Esophagus mucosa (tissue), 1 donor: Measurements from ENCODE around the gene ZNF680. TPM values are rescaled to one million over a fixed set of nuclear protein-coding genes. Genes with fewer than 3 reads are reported as not detected.
A peak's percentile ranks its signal among the peaks of the same experiment; 100 is the strongest.
"Not testable (repeated sequence)": the region's sequence is repeated elsewhere in the genome, so short reads cannot be mapped to it uniquely, and the experiment has no call there.

Experiments
- ATAC-seq: fragments of 200-7000 bp; cut with Tn5 transposase; one replicate; pipeline ENCODE4 v1.9.1; 2020
- total RNA-seq: library from RNA; stranded (reverse); gene quantifications from one replicate; pipeline ENCODE4 v1.2.4, GENCODE V29; 2023
- donor health status: DM: yes; HTN: yes; CAD: no.

The ZNF680 gene
- 4.9 TPM for total RNA-seq

GRCh38 chr7:64562626-64563278 lies at the start of gene ZNF680:
Gene ZNF680, minus strand, starts transcription at chr7:64563071. Its CDS starts 117 bp downstream, at chr7:64562954.
- ATAC-seq = peak; percentile 100

GRCh38 chr7:64612452-64612851 lies 49.6 kb upstream of the ZNF680 start:
- no peak for ATAC-seq

GRCh38 chr7:64611717-64612116 lies 48.8 kb upstream of the ZNF680 start:
- no peak for ATAC-seq

- ATAC-seq = no peak
Observed at GRCh38 chr7:64610997-64611396, 48.1 kb upstream of the ZNF680 start.

- ATAC-seq = no peak
Observed at GRCh38 chr7:64608116-64608910, 45.4 kb upstream of the ZNF680 start.

GRCh38 chr7:64606385-64606784 lies 43.5 kb upstream of the ZNF680 start:
- ATAC-seq = no peak

GRCh38 chr7:64603271-64603670 lies 40.4 kb upstream of the ZNF680 start:
- no peak for ATAC-seq

- no peak for ATAC-seq
Observed at GRCh38 chr7:64602518-64602917, 39.6 kb upstream of the ZNF680 start.

- ATAC-seq = no peak
Observed at GRCh38 chr7:64602086-64602485, 39.2 kb upstream of the ZNF680 start.

- peak; percentile 76 for ATAC-seq
Observed at GRCh38 chr7:64599359-64599758, 36.5 kb upstream of the ZNF680 start.

GRCh38 chr7:64590971-64591370 lies 28.1 kb upstream of the ZNF680 start:
- no peak for ATAC-seq

GRCh38 chr7:64581926-64582894 lies 19.3 kb upstream of the ZNF680 start:
- no peak for ATAC-seq

GRCh38 chr7:64581391-64581790 lies 18.5 kb upstream of the ZNF680 start:
- no peak for ATAC-seq

- ATAC-seq = peak; percentile 59
Observed at GRCh38 chr7:64574540-64575099, 11.7 kb upstream of the ZNF680 start.

- not testable (repeated sequence) for ATAC-seq
Observed at GRCh38 chr7:64570284-64570605, 7.4 kb upstream of the ZNF680 start.

GRCh38 chr7:64569372-64570283 lies 6.8 kb upstream of the ZNF680 start:
- peak; percentile 68 for ATAC-seq

GRCh38 chr7:64562256-64562625 lies 630 bp downstream of the ZNF680 start:
- no peak for ATAC-seq

GRCh38 chr7:64559206-64559605 lies 3.7 kb downstream of the ZNF680 start:
- no peak for ATAC-seq

- ATAC-seq = no peak
Observed at GRCh38 chr7:64558781-64559180, 4.1 kb downstream of the ZNF680 start.

- ATAC-seq = no peak
Observed at GRCh38 chr7:64558323-64558705, 4.6 kb downstream of the ZNF680 start.

- ATAC-seq = no peak
Observed at GRCh38 chr7:64557601-64558322, 5.1 kb downstream of the ZNF680 start.
